Cardiac muscle cell (in vitro differentiated cells and primary cell): ENCODE results near the gene ATRNL1. TPM values are rescaled to one million over a fixed set of nuclear protein-coding genes. Genes with fewer than 3 reads are reported as not detected.
"Not testable (repeated sequence)": the region's sequence is repeated elsewhere in the genome, so short reads cannot be mapped to it uniquely, and the experiment has no call there.

Experiments
- DNase-seq, 2 donors: peaks; one replicate each; pipeline versions ENCODE4 v3.0.0 to v3.0.0-alpha.2; 2010 to 2017; ENCODE audit warnings: low read depth in 1 of 2, low spot score in 1 of 2
- H3K27ac ChIP-seq: fragments of 200-600 bp; sonication (generic); 2 replicates; pipeline ENCODE4 v1.5.1; 2016
- H3K27me3 ChIP-seq: fragments of 200-600 bp; sonication (generic); 2 replicates; pipeline ENCODE4 v1.6.0; 2016; ENCODE audit warnings: control low read depth
- H3K36me3 ChIP-seq: fragments of 200-600 bp; sonication (generic); 2 replicates; pipeline ENCODE4 v1.5.1; 2016; ENCODE audit warnings: control low read depth
- H3K4me1 ChIP-seq: fragments of 200-600 bp; sonication (generic); 2 replicates; pipeline ENCODE4 v1.8.1; 2017; ENCODE audit warnings: low read depth, mild to moderate bottlenecking, mixed run types
- H3K4me3 ChIP-seq: fragments of 200-600 bp; sonication (generic); 2 replicates; pipeline ENCODE4 v1.5.1; 2016; ENCODE audit warnings: mild to moderate bottlenecking
- H3K9me3 ChIP-seq: fragments of 200-600 bp; sonication (generic); 2 replicates; pipeline ENCODE4 v1.5.1; 2017; ENCODE audit warnings: low read depth, mild to moderate bottlenecking, control low read depth
- CTCF ChIP-seq: IDR thresholded peaks from 2 replicates; pipeline ENCODE4 v1.5.1; 2012; ENCODE audit warnings: low read depth, mild to moderate bottlenecking, low read length
- polyA plus RNA-seq: library from polyadenylated mRNA; unstranded; fragments of >200 nt; fragmentation: Nextera tagmentation; extraction: Ambion mirVana; gene quantifications from 2 replicates; pipeline ENCODE4 v1.2.1, GENCODE V29; 2016
- total RNA-seq: library from RNA; depleted of rRNA; stranded (reverse); fragments of >200 nt; gene quantifications from 2 replicates; pipeline ENCODE4 v1.2.3, GENCODE V29; 2016

The ATRNL1 gene
- total and polyA plus RNA-seq, 2 experiments from 2014 or later, result 4.5 to 14.1 TPM

GRCh38 chr10:115222039-115222438 lies 128.9 kb downstream of the ATRNL1 start:
- DNase-seq, result no peak
- H3K27ac ChIP-seq, result no peak overlapping the region
- no peak overlapping the region for H3K4me3 ChIP-seq
- no peaks in the 10 kb centered on the region for H3K9me3 ChIP-seq
- H3K27me3 ChIP-seq, result no peaks in the 10 kb centered on the region
- H3K36me3 ChIP-seq, result no peaks in the 10 kb centered on the region
- no peak for TF ChIP-seq CTCF
- no peaks in the 10 kb centered on the region for H3K4me1 ChIP-seq

- DNase-seq, result no peak
- TF ChIP-seq CTCF, result no peak
- Histone ChIP-seq H3K4me3 (no peak overlapping the region), H3K36me3 (no peaks in the 10 kb centered on the region), H3K4me1 (no peaks in the 10 kb centered on the region), H3K27ac (no peak overlapping the region), H3K27me3 (no peaks in the 10 kb centered on the region), H3K9me3 (no peaks in the 10 kb centered on the region)
Observed at GRCh38 chr10:115239761-115240160, 146.6 kb downstream of the ATRNL1 start.

GRCh38 chr10:115250784-115251183 lies 157.6 kb downstream of the ATRNL1 start:
- TF ChIP-seq CTCF, result no peak
- H3K27ac ChIP-seq, result no peak overlapping the region
- no peak for DNase-seq
- H3K36me3 ChIP-seq, result no peaks in the 10 kb centered on the region
- H3K4me1 ChIP-seq, result peaks cover 9% of the 10 kb centered on the region
- no peaks in the 10 kb centered on the region for H3K27me3 ChIP-seq
- H3K9me3 ChIP-seq, result no peaks in the 10 kb centered on the region
- H3K4me3 ChIP-seq, result no peak overlapping the region

DNA sequence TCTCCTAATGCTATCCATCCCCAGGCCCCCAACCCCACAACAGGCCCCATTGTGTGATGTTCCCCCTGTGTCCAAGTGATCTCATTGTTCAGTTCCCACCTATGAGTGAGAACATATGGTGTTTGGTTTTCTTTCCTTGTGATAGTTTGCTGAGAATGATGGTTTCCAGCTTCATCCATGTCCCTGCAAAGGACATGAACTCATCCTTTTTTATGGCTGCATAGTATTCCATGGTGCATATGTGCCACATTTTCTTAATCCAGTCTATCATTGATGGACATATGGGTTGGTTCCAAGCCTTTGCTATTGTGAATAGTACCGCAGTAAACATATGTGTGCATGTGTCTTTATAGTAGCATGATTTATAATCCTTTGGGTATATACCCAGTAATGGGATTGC lies 160.6 kb downstream of the ATRNL1 start:
- H3K4me1 ChIP-seq, H3K36me3 ChIP-seq, H3K27ac ChIP-seq, H3K9me3 ChIP-seq, DNase-seq, H3K4me3 ChIP-seq, H3K27me3 ChIP-seq: not testable (repeated sequence)

DNA sequence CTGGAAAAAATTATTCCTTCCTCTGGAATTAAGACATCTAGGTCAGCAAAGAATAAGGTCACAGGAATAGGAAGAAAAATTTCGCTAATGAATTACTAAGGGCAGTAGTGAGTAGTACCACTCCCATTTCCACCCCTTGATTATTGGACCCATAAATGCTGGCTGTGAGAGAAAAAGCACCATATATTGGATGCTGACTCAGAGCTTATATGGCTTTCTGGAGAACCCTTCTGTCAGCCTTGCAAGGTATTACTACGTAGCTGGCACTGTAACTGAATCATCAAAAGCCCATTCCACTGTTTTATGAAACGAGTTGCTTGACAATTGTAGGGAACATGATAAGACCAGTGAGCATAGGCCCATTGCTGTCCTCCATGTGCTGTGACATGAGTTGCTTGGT lies 179.3 kb downstream of the ATRNL1 start:
- H3K27ac ChIP-seq, result no peak overlapping the region
- TF ChIP-seq CTCF, result no peak
- H3K36me3 ChIP-seq, result no peaks in the 10 kb centered on the region
- no peaks in the 10 kb centered on the region for H3K4me1 ChIP-seq
- no peaks in the 10 kb centered on the region for H3K27me3 ChIP-seq
- no peak overlapping the region for H3K4me3 ChIP-seq
- DNase-seq, result no peak
- no peaks in the 10 kb centered on the region for H3K9me3 ChIP-seq

DNA sequence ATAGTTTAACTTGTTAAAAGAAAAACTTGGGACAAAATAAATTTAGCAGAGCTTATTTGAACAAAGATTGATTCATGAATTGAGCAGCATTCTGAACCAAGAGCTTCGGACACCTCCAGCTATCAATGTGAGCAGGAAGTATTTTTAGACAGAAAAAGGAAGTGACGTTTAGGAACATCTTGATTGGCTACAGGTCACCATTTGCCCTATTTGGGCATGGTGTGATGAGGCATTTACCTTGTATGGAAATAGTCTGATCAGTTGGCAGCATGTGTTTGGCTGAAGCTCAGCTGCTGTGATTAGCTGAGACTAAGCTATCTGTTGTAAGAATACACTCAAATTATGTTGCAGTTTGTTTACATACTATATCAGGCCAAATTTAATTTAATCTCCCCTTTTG lies 185.1 kb downstream of the ATRNL1 start:
- Histone ChIP-seq H3K36me3 (no peaks in the 10 kb centered on the region), H3K4me1 (no peaks in the 10 kb centered on the region), H3K9me3 (no peaks in the 10 kb centered on the region), H3K27me3 (no peaks in the 10 kb centered on the region), H3K27ac (no peak overlapping the region), H3K4me3 (no peak overlapping the region)
- no peak for TF ChIP-seq CTCF
- no peak for DNase-seq
